Heart left ventricle (tissue), 13 donors: ENCODE measurements around the gene PAGE2B.

Source experiments
- POLR2A ChIP-seq, 2 donors: fragments of 450-650 bp; IDR thresholded peaks; one replicate each; pipeline ENCODE4 v1.6.1; 2017; ENCODE audit warnings: antibody characterized with exemption in 2 of 2, mild to moderate bottlenecking in 2 of 2, moderate library complexity in 2 of 2
- TF ChIP-seq, protein P1 (sequence below), 12 donors: fragments of 200-600 bp; sonication (generic) in 4 of 12; IDR thresholded peaks; one replicate each; pipeline versions ENCODE4 v1.5.0 to v1.8.0; 2018 to 2022; ENCODE audit warnings: antibody characterized with exemption in 12 of 12, mild to moderate bottlenecking in 5 of 12
- donor health status: ischemic (EF 13 %, LVEDD 7.1; RV severe dilation, severe dysfunction).
- donor health status: DM: no; HTN: yes; CAD: no.
- donor health status: DM: no; HTN: no; CAD: no.
- donor health status: ischemic (EF 25% LVEDD 6.9; RV normal size, moderate dysfunction).
- donor health status: ischemic (EF 25% LVEDD 5.7; RV mildly dilated, moderate dysfunction).
- donor health status: ischemic (EF 35%, LVEDD 5.7; RV mildly dilated, moderate dysfunction).
- donor health status: nonischemic (EF 11% LVEDD 7.7; RV severe dilation, severe dysfunction).
- donor health status: DM: yes; HTN: yes; CAD: no.
- donor health status: PGD.
- donor health status: ischemic (EF 29% LVEDD 5.4; RV normal size, mild dysfunction).
- donor health status: nonischemic (EF 23%, LVEDD 6.1; RV moderate dilation, normal function).

DNA sequence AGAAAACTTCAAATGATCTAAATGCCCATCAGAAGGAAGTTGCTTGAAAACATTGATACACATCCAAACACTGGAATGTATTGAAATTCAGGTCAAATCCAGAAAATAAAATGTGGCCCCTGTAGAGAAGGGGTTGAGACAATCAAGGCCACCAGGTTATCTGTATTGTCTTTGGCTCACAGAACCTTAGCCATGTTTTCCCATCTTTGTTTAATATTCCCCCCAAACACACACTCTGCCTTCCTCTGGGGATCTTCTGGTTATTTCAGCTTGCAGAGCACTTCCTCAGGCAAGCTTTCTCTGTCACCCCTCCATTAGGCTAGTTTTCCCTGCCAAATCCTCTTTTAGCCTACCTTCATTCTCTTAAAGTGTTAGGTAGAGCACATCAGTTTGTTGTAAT lies 44.4 kb downstream of the PAGE2B start:
- TF ChIP-seq, protein P1, sequence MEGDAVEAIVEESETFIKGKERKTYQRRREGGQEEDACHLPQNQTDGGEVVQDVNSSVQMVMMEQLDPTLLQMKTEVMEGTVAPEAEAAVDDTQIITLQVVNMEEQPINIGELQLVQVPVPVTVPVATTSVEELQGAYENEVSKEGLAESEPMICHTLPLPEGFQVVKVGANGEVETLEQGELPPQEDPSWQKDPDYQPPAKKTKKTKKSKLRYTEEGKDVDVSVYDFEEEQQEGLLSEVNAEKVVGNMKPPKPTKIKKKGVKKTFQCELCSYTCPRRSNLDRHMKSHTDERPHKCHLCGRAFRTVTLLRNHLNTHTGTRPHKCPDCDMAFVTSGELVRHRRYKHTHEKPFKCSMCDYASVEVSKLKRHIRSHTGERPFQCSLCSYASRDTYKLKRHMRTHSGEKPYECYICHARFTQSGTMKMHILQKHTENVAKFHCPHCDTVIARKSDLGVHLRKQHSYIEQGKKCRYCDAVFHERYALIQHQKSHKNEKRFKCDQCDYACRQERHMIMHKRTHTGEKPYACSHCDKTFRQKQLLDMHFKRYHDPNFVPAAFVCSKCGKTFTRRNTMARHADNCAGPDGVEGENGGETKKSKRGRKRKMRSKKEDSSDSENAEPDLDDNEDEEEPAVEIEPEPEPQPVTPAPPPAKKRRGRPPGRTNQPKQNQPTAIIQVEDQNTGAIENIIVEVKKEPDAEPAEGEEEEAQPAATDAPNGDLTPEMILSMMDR (IDR thresholded peaks at IDR 0.05): no peak
- TF ChIP-seq POLR2A (IDR thresholded peaks at IDR 0.05): no peak
